Neural progenitor cell (in vitro differentiated cells): Measurements from ENCODE around the gene GCNA. TPM values are rescaled to one million over a fixed set of nuclear protein-coding genes. Genes with fewer than 3 reads are reported as not detected.

Source experiments
- DNase-seq: peaks from one replicate; pipeline ENCODE4 v3.0.0-alpha.2; 2016; ENCODE audit warnings: low spot score
- H2AFZ ChIP-seq: fragments of 200-600 bp; sonication (generic); replicated peaks from 2 replicates; pipeline ENCODE4 v1.6.1; 2016; ENCODE audit warnings: antibody characterized with exemption
- H3F3A ChIP-seq: fragments of 200-600 bp; sonication (generic); 2 replicates; pipeline ENCODE4 v1.6.1; 2016; ENCODE audit warnings: antibody characterized with exemption, low read depth
- H3K27ac ChIP-seq: fragments of 200-600 bp; sonication (generic); 2 replicates; pipeline ENCODE4 v1.5.1; 2016; ENCODE audit warnings: mild to moderate bottlenecking
- H3K27me3 ChIP-seq: fragments of 200-600 bp; sonication (generic); 2 replicates; pipeline ENCODE4 v1.6.1; 2016; ENCODE audit warnings: mild to moderate bottlenecking, moderate library complexity
- H3K36me3 ChIP-seq: fragments of 200-600 bp; sonication (generic); 2 replicates; pipeline ENCODE4 v1.5.1; 2016
- H3K4me1 ChIP-seq: fragments of 200-600 bp; sonication (generic); 2 replicates; pipeline ENCODE4 v1.6.1; 2016; ENCODE audit warnings: mixed run types
- H3K4me2 ChIP-seq: fragments of 200-600 bp; sonication (generic); 2 replicates; pipeline ENCODE4 v1.6.1; 2016
- H3K4me3 ChIP-seq: fragments of 200-600 bp; sonication (generic); 2 replicates; pipeline ENCODE4 v1.5.1; 2016
- H3K79me2 ChIP-seq: fragments of 200-600 bp; sonication (generic); 2 replicates; pipeline ENCODE4 v1.6.1; 2016; ENCODE audit warnings: low read depth
- H3K9ac ChIP-seq: fragments of 200-600 bp; sonication (generic); 2 replicates; pipeline ENCODE4 v1.6.1; 2016
- H3K9me3 ChIP-seq: fragments of 200-600 bp; sonication (generic); 2 replicates; pipeline ENCODE4 v1.5.1; 2016; ENCODE audit warnings: low read depth
- H4K20me1 ChIP-seq: fragments of 200-600 bp; sonication (generic); 2 replicates; pipeline ENCODE4 v1.6.1; 2016; ENCODE audit warnings: low read depth
- H3K27ac Mint-ChIP-seq: 3 replicates; pipeline ENCODE4 v1.8.0; 2021; ENCODE audit warnings: mixed read lengths
- H3K27me3 Mint-ChIP-seq: 2 replicates; pipeline ENCODE4 v1.8.0; 2022; ENCODE audit warnings: low read depth, mild to moderate bottlenecking, inconsistent platforms, moderate library complexity, mixed read lengths; ENCODE audit not compliant: insufficient read depth
- H3K36me3 Mint-ChIP-seq: 3 replicates; pipeline ENCODE4 v1.8.0; 2021; ENCODE audit warnings: mixed read lengths
- H3K4me1 Mint-ChIP-seq: 3 replicates; pipeline ENCODE4 v1.8.0; 2021; ENCODE audit warnings: mixed read lengths
- H3K4me3 Mint-ChIP-seq: 3 replicates; pipeline ENCODE4 v1.8.0; 2021; ENCODE audit warnings: mild to moderate bottlenecking, moderate library complexity, mixed read lengths
- H3K9me3 Mint-ChIP-seq: 3 replicates; pipeline ENCODE4 v1.8.0; 2020; ENCODE audit warnings: mixed read lengths
- EZH2 ChIP-seq: fragments of 200-600 bp; sonication (generic); IDR thresholded peaks from 2 replicates; pipeline ENCODE4 v1.6.1; 2017; ENCODE audit warnings: antibody characterized with exemption, mild to moderate bottlenecking, moderate library complexity
- EZH2phosphoT487 ChIP-seq: fragments of 200-600 bp; sonication (generic); IDR thresholded peaks from 2 replicates; pipeline ENCODE4 v1.6.1; 2017; ENCODE audit warnings: antibody characterized with exemption
- total RNA-seq: library from RNA; depleted of rRNA; stranded (reverse); fragments of >200 nt; gene quantifications from 2 replicates; pipeline ENCODE4 v1.2.3, GENCODE V29; 2015; ENCODE audit warnings: low replicate concordance
- TF ChIP-seq, protein P1 (sequence below): fragments of 200-600 bp; sonication (generic); IDR thresholded peaks from 2 replicates; pipeline ENCODE4 v1.5.1; 2017; ENCODE audit warnings: antibody characterized with exemption, mild to moderate bottlenecking

Gene GCNA
- total RNA-seq, 1 donor from 2014 or later, result 0.97 TPM

GRCh38 chrX:71579136-71579989, 1.1 kb downstream of the GCNA start:
- Histone ChIP-seq H3K9ac (no peak overlapping the region), H3K9me3 (peaks cover 4% of the 10 kb centered on the region), H4K20me1 (no peaks in the 10 kb centered on the region), H3K36me3 (peaks cover 6% of the 10 kb centered on the region), H3K79me2 (no peaks in the 10 kb centered on the region), H3K27ac (no peak overlapping the region), H3F3A (no peaks in the 10 kb centered on the region), H3K4me2 (no peak overlapping the region), H2AFZ (no peak overlapping the region), H3K27me3 (no peaks in the 10 kb centered on the region), H3K4me3 (no peak overlapping the region), H3K4me1 (no peaks in the 10 kb centered on the region)
- Mint-ChIP-seq H3K9me3 (no peaks in the 10 kb centered on the region), H3K4me1 (no peaks in the 10 kb centered on the region), H3K27me3 (peaks cover 2% of the 10 kb centered on the region), H3K4me3 (no peak overlapping the region), H3K27ac (no peak overlapping the region), H3K36me3 (peaks cover 7% of the 10 kb centered on the region)
- DNase-seq, result no peak
- TF ChIP-seq EZH2phosphoT487 (no peak), EZH2 (no peak)
- TF ChIP-seq, protein P1, sequence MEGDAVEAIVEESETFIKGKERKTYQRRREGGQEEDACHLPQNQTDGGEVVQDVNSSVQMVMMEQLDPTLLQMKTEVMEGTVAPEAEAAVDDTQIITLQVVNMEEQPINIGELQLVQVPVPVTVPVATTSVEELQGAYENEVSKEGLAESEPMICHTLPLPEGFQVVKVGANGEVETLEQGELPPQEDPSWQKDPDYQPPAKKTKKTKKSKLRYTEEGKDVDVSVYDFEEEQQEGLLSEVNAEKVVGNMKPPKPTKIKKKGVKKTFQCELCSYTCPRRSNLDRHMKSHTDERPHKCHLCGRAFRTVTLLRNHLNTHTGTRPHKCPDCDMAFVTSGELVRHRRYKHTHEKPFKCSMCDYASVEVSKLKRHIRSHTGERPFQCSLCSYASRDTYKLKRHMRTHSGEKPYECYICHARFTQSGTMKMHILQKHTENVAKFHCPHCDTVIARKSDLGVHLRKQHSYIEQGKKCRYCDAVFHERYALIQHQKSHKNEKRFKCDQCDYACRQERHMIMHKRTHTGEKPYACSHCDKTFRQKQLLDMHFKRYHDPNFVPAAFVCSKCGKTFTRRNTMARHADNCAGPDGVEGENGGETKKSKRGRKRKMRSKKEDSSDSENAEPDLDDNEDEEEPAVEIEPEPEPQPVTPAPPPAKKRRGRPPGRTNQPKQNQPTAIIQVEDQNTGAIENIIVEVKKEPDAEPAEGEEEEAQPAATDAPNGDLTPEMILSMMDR, result no peak

DNA sequence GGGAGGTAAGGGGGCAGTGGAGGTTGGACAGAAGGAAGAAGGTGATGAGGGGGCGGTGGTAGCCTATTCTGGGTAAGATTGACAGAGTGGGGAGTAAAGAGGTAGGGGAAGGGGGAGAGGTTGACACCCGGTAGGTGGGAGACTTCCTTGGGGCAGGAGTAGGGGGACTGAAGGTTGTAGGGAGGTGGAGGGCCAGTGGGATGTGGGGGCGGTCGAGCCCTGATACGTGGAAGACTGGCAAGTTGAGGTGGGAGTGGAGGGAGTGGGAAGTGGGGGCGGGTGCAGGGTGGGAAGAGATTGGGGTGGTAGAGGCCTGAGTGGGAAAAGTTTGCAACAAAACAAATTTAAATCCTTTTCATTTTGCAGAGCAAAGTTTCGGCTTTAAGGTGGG, 1.7 kb downstream of the GCNA start:
- Histone ChIP-seq H3F3A (no peaks in the 10 kb centered on the region), H3K36me3 (no peaks in the 10 kb centered on the region), H3K79me2 (no peaks in the 10 kb centered on the region), H3K27me3 (no peaks in the 10 kb centered on the region), H3K9me3 (peaks cover 4% of the 10 kb centered on the region), H3K4me1 (no peaks in the 10 kb centered on the region), H3K9ac (no peak overlapping the region), H4K20me1 (no peaks in the 10 kb centered on the region), H3K4me2 (no peak overlapping the region), H3K4me3 (no peak overlapping the region), H3K27ac (no peak overlapping the region), H2AFZ (no peak overlapping the region)
- Mint-ChIP-seq H3K27me3 (peaks cover 2% of the 10 kb centered on the region), H3K27ac (no peak overlapping the region), H3K4me3 (no peak overlapping the region), H3K36me3 (peaks cover 7% of the 10 kb centered on the region), H3K9me3 (no peaks in the 10 kb centered on the region), H3K4me1 (no peaks in the 10 kb centered on the region)
- no peak for DNase-seq
- TF ChIP-seq EZH2phosphoT487 (no peak), EZH2 (no peak)
- TF ChIP-seq, protein P1, result no peak

DNA sequence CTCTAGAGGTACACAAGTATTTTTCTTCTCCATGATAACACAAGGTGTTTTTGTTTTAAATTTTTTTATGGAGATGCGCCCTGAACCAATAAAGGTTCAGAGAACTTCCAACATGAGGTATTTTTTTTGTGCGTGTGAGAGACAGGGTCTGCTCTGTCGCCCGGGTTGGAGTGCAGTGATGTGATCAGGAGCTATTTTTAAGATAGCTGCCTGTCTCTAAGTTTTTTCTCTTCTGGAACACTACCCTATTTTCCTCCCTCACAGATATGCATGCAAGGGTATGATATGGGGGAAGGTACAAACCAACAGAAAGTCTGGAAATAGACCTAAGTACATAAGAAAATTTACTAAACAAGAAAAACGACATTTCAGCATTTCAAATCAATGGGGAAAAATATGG, 3.0 kb downstream of the GCNA start:
- Histone ChIP-seq H3F3A (no peaks in the 10 kb centered on the region), H3K79me2 (no peaks in the 10 kb centered on the region), H2AFZ (no peak overlapping the region), H3K4me1 (no peaks in the 10 kb centered on the region), H4K20me1 (no peaks in the 10 kb centered on the region), H3K4me2 (no peak overlapping the region), H3K36me3 (no peaks in the 10 kb centered on the region), H3K9me3 (peaks cover 4% of the 10 kb centered on the region), H3K27me3 (no peaks in the 10 kb centered on the region), H3K4me3 (no peak overlapping the region), H3K27ac (no peak overlapping the region), H3K9ac (no peak overlapping the region)
- no peak for DNase-seq
- no peak for TF ChIP-seq EZH2phosphoT487
- no peak for TF ChIP-seq EZH2
- TF ChIP-seq, protein P1, result no peak
- Mint-ChIP-seq H3K4me3 (no peak overlapping the region), H3K4me1 (no peaks in the 10 kb centered on the region), H3K27me3 (peaks cover 2% of the 10 kb centered on the region), H3K36me3 (peaks cover 4% of the 10 kb centered on the region), H3K9me3 (peaks cover 1% of the 10 kb centered on the region), H3K27ac (no peak overlapping the region)
